Large intestine (tissue), 3 donors: Measurements from ENCODE around the gene TALDO1. TPM values are rescaled to one million over a fixed set of nuclear protein-coding genes. Genes with fewer than 3 reads are reported as not detected.

ENCODE experiments used
- DNase-seq, 2 donors: peaks; one replicate each; pipeline versions ENCODE4 v3.0.0 to v3.0.0-alpha.2; 2013
- H3K27ac ChIP-seq: one replicate; pipeline ENCODE4 v1.5.1; 2013; ENCODE audit warnings: low read length
- H3K27me3 ChIP-seq: 2 replicates; pipeline ENCODE4 v1.6.1; 2013; ENCODE audit warnings: low read length; ENCODE audit not compliant: control insufficient read depth, insufficient read depth
- H3K36me3 ChIP-seq: 2 replicates; pipeline ENCODE4 v1.6.1; 2013; ENCODE audit warnings: low read length; ENCODE audit not compliant: control insufficient read depth, insufficient read depth
- H3K4me1 ChIP-seq: one replicate; pipeline ENCODE4 v1.6.1; 2013; ENCODE audit warnings: low read length; ENCODE audit not compliant: control insufficient read depth, insufficient read depth
- H3K4me3 ChIP-seq: one replicate; pipeline ENCODE4 v1.5.1; 2013; ENCODE audit warnings: low read length
- H3K9me3 ChIP-seq: one replicate; pipeline ENCODE4 v1.6.1; 2013; ENCODE audit warnings: mild to moderate bottlenecking, low read depth, low read length, moderate library complexity; ENCODE audit not compliant: control insufficient read depth
- WGBS: methylation state at CpG from one replicate; pipeline ENCODE4 v1.1.5; 2013; ENCODE audit warnings: low lambda C conversion rate; ENCODE audit not compliant: insufficient coverage; 5-methylcytosine and 5-hydroxymethylcytosine counted together
- polyA plus RNA-seq: library from polyadenylated mRNA; unstranded; fragments of 120-200 nt; gene quantifications from one replicate; pipeline ENCODE4 v1.2.1, GENCODE V29; 2013

Gene TALDO1
- polyA plus RNA-seq, 1 donor: 92.4 TPM

DNA sequence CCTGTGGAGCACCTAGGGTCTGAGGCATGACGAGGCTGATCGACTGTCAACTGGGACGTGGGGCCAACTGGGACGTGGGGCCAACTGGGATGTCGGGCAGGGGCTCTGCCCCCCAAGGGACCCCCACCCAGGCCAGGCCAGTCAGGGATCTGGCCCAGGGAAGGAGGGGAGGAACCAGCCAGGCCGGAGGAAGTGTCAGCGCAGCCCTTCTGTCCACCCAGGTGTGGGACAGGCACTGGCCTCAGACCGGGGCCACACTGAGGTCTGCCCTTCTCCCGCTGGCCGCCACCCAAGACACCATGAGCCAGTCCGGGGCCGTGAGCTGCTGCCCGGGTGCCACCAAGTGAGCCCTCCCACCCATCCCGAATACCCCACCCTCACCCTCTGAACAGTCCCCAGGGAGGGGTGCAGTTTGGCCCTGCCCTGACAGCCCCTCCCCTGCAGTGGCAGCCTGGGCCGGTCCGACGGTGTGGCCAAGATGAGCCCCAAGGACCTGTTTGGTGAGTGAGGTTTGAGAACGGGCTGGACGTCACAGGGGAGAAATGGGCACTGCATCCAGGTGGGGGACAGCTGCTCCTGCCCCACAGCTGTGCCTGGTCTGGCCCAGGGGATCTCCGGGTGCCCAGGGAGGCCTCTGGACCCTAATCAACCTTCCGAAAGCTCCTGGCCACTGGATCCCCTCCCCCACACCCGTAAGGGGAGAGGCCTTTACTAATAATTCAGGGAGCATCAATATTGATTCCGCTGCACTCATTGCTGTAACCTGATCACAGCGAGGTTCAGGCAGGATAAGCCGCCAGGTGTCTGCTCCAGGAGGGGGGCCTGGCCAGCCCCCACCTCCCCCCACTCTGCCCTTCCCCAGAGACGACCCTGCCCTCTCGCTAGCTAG lies 37.9 kb upstream of the TALDO1 start:
- H3K9me3 ChIP-seq: peaks cover 5% of the 10 kb centered on the region
- H3K4me1 ChIP-seq: peaks cover 72% of the 10 kb centered on the region
- peaks cover 9% of the 10 kb centered on the region for H3K27me3 ChIP-seq
- H3K4me3 ChIP-seq: no peak overlapping the region
- DNase-seq: no peak
- H3K27ac ChIP-seq: peak overlapping the region; percentile 82
- peaks cover 15% of the 10 kb centered on the region for H3K36me3 ChIP-seq
- WGBS: no CpG with 5 or more reads among the region's 27 CpGs

DNA sequence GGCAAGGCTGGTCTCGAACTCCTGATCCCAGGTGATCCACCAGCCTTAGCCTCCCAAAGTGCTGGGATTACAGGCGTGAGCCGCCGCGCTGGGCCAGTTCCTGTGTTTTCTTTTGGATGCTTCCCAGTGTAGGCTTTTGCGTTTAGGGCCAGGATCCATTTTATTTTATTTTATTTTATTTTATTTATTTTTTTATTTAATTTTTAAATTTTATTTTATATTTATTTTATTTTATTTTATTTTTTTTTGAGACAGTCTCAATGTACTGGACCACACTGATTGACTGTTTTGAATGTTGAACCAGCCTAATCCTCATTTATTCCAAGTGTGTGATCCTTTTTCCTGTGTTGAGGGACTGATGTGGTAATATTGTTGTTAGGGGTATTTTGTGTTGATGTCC lies 32.8 kb upstream of the TALDO1 start:
- no peak for DNase-seq
- H3K36me3 ChIP-seq: peaks cover 23% of the 10 kb centered on the region
- 100% methylated on average over 1 of the region's 6 CpGs for WGBS
- H3K9me3 ChIP-seq: no peaks in the 10 kb centered on the region
- peaks cover 3% of the 10 kb centered on the region for H3K27me3 ChIP-seq
- H3K27ac ChIP-seq: no peak overlapping the region
- no peak overlapping the region for H3K4me3 ChIP-seq
- H3K4me1 ChIP-seq: peaks cover 43% of the 10 kb centered on the region

DNA sequence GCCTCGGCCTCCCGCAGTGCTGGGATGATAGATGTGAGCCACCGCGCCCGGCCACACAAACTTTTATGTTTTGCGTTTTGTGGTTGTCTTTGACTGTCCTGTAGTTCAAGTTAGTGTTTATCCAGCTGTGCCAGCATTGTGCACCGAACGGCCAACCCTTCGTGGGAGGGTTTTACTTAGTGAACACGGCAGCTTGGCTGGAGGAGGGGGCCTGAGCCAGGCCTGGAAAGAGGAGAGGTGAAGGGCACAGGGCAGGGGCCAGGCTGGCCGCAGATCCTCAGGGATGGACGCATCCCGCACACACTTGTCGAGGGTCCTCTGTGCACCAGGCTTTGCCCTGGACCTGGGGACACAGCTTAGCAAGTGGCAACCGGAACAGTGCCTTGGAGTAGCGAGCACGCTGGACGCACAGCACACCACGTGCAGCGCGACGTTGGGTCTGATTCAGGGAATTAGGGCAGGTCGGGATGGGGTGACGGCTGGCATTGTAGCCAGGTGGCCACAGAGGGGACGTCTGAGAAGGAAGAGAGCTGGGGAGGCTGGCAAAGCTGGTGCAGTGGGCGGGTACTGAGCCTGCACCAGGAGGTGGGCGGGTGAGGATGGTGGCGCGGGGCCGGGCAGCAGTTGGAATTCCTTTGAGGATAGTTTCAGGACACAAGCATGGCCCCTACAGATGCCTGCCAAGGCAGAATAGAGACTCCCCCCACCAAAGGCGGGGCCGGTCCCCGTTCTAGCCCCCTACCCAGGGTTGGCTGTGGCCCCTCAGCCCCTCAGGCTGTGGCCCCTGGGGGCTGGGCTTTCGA lies 27.8 kb upstream of the TALDO1 start:
- no peak for DNase-seq

DNA sequence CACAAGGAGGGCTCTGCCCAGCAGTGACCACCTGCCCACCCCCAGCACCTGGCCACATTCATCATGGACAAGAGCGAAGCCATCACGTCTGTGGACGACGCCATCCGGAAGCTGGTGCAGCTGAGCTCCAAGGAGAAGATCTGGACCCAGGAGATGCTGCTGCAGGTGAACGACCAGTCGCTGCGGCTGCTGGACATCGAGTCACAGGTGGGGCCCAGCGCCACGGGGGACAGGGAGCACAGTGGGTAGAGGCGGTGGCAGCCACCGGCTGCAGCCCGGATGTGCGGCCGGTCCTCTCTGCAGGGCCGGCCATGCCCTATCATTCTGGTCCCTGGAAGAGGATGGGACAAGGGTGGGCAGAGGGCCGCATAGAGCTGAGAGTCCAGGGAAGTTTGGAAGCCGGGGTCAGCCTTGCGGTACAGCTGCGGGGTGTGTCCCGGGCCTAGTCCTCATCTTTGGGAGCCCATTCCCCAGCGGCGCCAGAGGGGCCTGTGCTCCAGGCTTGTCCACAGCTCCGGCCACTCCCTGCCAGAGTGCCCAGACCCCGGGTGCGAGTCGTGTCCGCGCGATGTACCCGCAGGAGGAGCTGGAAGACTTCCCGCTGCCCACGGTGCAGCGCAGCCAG lies 27.1 kb upstream of the TALDO1 start:
- no CpG with 5 or more reads among the region's 35 CpGs for WGBS
- no peak overlapping the region for H3K4me3 ChIP-seq
- H3K27ac ChIP-seq: no peak overlapping the region
- H3K9me3 ChIP-seq: peaks cover 5% of the 10 kb centered on the region
- H3K36me3 ChIP-seq: peaks cover 54% of the 10 kb centered on the region
- H3K27me3 ChIP-seq: peaks cover 31% of the 10 kb centered on the region
- DNase-seq: no peak
- peaks cover 39% of the 10 kb centered on the region for H3K4me1 ChIP-seq

More for the DNA sequence above, 27.8 kb upstream of the TALDO1 start:
- H3K27ac ChIP-seq: no peak overlapping the region
- H3K4me3 ChIP-seq: no peak overlapping the region
- H3K9me3 ChIP-seq: peaks cover 5% of the 10 kb centered on the region
- peaks cover 28% of the 10 kb centered on the region for H3K27me3 ChIP-seq
- H3K36me3 ChIP-seq: peaks cover 48% of the 10 kb centered on the region
- no CpG with 5 or more reads among the region's 34 CpGs for WGBS
- peaks cover 33% of the 10 kb centered on the region for H3K4me1 ChIP-seq

DNA sequence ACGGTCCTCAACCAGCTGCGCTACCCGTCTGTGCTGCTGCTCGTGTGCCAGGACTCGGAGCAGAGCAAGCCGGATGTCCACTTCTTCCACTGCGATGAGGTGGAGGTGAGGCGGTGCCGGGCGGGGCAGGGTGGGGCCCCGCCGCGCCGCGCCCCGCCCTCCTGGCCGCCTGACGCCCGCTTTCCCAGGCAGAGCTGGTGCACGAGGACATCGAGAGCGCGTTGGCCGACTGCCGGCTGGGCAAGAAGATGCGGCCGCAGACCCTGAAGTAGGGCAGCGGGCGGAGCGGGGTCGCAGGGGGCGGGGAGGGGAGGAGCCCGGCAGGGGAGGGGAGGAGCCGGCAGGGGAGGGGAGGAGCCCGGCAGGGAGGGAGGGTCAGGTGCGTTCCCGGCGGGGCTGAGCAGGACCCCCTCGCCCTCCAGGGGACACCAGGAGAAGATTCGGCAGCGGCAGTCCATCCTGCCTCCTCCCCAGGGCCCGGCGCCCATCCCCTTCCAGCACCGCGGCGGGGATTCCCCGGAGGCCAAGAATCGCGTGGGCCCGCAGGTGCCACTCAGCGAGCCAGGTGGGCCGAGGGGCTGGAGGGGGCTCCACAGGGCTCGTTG lies 26.5 kb upstream of the TALDO1 start:
- Histone ChIP-seq H3K27me3 (peaks cover 35% of the 10 kb centered on the region), H3K36me3 (peaks cover 54% of the 10 kb centered on the region), H3K4me3 (no peak overlapping the region), H3K27ac (no peak overlapping the region), H3K9me3 (peaks cover 5% of the 10 kb centered on the region), H3K4me1 (peaks cover 42% of the 10 kb centered on the region)
- WGBS: no CpG with 5 or more reads among the region's 53 CpGs
- DNase-seq: peak in 1 of 2 donors; percentile 56

DNA sequence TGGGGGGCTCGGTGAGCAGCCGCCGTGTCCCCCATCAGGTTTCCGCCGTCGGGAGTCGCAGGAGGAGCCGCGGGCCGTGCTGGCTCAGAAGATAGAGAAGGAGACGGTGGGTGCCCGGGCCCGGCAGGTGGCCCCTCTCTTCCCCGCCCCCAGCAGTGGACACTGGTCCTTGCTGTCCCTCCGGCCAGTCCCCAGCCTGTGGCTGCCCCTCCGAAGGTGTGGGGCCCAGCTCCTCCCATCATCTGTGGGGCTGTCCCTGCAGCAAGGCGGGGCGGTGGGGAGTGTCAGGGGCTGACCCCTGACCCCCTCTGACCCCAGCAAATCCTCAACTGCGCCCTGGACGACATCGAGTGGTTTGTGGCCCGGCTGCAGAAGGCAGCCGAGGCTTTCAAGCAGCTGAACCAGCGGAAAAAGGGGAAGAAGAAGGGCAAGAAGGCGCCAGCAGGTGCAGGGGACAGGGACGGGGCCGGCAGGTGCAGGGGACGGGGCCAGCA lies 26.0 kb upstream of the TALDO1 start:
- no peak for DNase-seq
- Histone ChIP-seq H3K27ac (peak overlapping the region; percentile 19), H3K27me3 (peaks cover 35% of the 10 kb centered on the region), H3K9me3 (peaks cover 5% of the 10 kb centered on the region), H3K4me1 (peaks cover 47% of the 10 kb centered on the region), H3K4me3 (no peak overlapping the region), H3K36me3 (peaks cover 54% of the 10 kb centered on the region)
- no CpG with 5 or more reads among the region's 28 CpGs for WGBS

DNA sequence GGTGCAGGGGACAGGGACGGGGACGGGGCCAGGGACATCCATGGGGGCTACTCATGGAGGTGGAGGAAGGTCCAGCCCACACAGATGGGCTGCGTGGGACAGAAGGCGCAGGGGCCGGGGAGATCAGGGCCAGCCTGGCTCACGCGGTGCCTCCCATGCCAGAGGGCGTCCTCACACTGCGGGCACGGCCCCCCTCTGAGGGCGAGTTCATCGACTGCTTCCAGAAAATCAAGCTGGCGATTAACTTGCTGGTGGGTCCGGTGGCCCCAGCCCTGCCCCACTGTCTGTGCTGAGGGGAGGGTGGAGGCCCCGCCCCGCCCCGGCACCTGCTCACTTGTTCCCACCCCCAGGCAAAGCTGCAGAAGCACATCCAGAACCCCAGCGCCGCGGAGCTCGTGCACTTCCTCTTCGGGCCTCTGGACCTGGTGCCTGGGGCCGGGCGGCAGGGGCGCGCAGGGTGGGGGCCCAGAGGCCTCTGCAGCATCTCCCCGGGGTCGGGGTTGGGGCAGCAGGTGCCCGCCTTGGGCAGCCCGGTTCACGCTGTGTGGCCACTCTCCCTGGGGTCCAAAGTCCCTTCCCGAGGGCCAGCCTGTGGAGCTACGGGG lies 25.4 kb upstream of the TALDO1 start:
- whole genome bisulfite sequencing: no CpG with 5 or more reads among the region's 33 CpGs
- peak in 1 of 2 donors; percentile 59 for DNase-seq
- H3K9me3 ChIP-seq: peaks cover 5% of the 10 kb centered on the region
- peaks cover 58% of the 10 kb centered on the region for H3K36me3 ChIP-seq
- H3K4me1 ChIP-seq: peaks cover 52% of the 10 kb centered on the region
- no peak overlapping the region for H3K4me3 ChIP-seq
- peak overlapping the region; percentile 19 for H3K27ac ChIP-seq
- peaks cover 35% of the 10 kb centered on the region for H3K27me3 ChIP-seq

DNA sequence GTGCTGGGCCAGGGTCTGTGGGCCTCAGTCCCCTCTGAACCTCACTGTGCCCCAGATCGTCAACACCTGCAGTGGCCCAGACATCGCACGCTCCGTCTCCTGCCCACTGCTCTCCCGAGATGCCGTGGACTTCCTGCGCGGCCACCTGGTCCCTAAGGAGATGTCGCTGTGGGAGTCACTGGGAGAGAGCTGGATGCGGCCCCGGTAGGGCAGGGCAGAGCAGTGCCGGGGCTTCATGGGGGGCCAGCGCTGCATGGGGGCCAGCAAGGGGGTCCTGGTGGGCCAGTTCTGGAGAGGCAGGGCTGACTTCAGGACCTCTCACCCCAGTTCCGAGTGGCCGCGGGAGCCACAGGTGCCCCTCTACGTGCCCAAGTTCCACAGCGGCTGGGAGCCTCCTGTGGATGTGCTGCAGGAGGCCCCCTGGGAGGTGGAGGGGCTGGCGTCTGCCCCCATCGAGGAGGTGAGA lies 24.9 kb upstream of the TALDO1 start:
- Histone ChIP-seq H3K9me3 (peaks cover 5% of the 10 kb centered on the region), H3K36me3 (peaks cover 60% of the 10 kb centered on the region), H3K4me1 (peaks cover 57% of the 10 kb centered on the region), H3K4me3 (no peak overlapping the region), H3K27ac (no peak overlapping the region), H3K27me3 (peaks cover 35% of the 10 kb centered on the region)
- no peak for DNase-seq
- WGBS: no CpG with 5 or more reads among the region's 20 CpGs

DNA sequence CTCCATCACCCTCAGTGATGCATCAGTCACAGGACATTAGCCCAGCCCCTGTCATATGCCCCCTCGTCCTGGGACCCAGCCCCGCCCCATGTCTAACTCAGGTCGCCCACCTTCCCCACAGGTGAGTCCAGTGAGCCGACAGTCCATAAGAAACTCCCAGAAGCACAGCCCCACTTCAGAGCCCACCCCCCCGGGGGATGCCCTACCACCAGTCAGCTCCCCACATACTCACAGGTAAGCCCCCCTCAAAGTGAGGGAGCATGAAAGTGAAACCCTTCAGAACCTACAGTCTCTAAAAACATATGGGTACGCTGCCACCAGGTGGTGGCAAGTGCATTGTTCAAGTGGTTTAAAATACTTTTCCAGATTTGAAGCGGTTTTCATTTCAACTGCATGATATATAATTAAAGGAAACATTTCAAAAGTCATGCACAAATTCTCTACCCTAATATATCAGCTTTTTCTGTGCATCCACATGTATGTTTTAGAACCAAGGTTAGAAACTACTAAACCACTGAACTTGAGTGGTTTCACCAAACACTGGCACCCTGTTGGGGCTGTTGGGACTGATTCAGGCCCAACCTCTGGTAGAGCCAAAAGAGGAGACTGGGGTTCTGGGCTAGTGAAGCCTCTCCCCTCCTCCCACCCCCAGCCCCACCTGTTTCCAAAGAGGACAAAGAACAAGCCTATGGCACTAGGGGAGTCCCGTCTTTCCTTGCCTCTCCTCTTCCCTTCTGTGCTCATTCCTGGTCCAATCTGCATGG lies 24.0 kb upstream of the TALDO1 start:
- Histone ChIP-seq H3K27me3 (peaks cover 35% of the 10 kb centered on the region), H3K27ac (no peak overlapping the region)
- peak; percentile 56 to 61 for DNase-seq

More for the DNA sequence above, 24.0 kb upstream of the TALDO1 start:
- peaks cover 8% of the 10 kb centered on the region for H3K9me3 ChIP-seq
- no peak overlapping the region for H3K4me3 ChIP-seq
- H3K36me3 ChIP-seq: peaks cover 62% of the 10 kb centered on the region
- WGBS: 38% methylated on average over 1 of the region's 8 CpGs
- H3K4me1 ChIP-seq: peaks cover 62% of the 10 kb centered on the region
